Measurements from ENCODE around the gene NOL4L.

NOL4L gene

DNA sequence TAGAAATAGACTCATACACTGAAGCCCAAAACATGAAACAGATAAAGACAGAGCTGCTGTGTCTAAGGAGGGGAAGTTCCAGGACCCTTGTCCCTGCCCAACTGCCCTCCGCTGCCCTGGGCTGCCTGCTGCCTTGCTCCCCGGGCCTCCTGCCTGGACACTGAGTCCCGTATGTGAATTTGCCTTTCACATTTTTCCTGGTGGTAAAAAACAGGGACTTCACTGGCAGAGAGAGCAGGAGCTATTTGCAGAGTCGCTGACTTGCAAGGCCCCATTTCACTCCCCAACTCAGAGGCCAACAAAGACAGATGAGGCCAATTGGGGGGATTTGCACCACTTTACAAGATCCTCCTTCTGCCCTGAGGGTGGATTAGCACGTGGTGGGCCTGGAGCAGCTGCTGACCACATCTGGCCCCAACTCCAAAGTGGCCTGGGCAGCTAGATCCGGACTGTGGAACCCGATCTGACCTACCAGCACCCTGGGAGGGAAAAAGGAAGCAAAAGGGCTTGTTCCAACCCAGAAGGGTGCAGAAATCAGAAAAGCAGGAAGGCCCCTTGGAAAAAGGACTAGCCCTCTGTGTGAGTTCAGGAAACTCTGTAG is 61.4 kb downstream of the NOL4L start:
- no peak for DNase-seq (ENCODE audit: low spot score)

DNA sequence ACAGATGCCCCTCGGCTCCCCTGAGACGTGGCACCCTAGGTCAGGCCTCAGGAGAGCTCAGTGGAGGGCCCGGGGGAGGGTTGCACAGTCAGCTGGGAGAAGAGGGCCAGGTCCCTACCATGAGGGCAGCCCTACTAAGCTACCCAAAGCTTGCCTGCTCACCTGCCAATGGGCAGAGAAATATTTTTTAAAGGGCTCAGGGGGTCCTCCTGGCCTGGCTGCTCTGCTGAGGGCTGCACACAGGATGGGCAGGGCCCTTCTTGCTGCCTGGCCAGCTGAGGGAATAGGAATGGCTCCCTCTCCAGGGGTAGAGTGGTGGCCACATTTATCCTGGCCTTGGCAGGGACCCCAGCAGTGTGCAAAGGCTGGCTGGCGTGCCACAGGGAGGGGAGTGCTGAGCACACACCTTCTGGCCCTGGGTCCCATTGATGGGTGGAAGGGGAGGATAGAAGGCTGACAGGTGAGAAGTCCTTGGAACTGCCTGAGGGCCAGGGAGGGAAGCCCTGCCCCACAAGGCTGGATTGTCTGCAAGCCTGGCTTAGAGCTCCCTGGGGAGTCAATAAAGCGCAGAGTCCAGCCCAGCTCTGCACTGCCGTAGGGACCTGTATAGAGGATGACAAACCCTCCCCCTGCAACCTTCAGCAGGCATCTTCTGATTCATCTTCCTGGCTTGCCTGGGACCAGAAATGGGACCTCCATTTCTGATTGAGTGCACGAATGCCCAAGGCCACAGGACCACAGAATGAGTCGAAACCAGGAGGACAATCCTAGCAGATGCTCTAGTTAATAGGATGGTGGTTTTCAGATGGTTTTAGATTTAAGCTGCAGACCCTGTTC is 62.1 kb downstream of the NOL4L start:
- DNase-seq (ENCODE audit: low spot score) = no peak

DNA sequence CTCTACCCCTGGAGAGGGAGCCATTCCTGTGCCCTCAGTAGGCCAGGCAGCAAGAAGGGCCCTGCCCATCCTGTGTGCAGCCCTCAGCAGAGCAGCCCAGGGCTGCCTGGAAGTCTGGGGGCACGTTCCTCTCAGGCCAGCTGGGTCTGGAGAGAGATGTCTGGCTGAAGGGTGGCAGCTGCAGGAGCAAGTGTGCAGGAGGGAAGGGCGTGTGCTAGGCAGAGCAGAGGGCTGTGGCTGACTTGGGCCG is 62.7 kb downstream of the NOL4L start:
- DNase-seq (ENCODE audit: low spot score) = no peak

DNA sequence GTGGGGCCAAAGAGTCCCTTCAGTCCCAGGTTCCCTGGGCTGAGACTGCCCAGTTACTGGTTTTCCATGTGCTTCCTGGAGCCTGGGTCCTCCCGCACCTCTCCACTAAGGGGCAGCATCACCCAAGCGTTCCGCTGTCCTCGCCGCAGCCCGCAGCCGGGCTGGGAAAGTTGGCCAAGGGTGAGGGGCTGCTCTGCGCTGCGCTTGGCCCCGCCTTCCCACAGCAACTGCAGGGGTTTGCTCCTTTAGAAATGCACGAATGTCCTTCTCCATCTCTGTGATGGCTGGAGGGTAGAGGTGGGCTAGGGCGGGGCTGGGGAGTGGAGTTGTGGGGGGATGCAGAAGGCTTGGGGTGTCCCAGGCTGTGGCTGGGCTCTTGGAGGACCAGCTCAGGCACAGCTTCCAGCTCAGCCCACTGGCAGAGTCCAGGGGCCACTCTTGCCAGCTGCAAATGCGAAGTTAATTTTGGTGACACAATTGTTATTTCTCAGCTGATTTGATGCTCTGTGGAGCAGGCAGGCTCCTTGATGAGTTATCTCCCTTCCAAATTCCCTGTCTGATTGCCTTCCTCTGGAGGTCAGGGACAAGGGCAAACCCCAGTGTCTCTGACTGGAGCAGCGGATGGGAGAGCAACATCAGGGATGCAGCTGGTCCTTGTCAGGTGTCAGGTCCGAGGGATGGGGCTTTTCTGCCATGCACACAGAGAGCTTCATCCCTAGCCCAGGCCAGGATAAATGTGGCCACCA is 63.2 kb downstream of the NOL4L start:
- peak; percentile 91 for DNase-seq (ENCODE audit: low spot score)

DNA sequence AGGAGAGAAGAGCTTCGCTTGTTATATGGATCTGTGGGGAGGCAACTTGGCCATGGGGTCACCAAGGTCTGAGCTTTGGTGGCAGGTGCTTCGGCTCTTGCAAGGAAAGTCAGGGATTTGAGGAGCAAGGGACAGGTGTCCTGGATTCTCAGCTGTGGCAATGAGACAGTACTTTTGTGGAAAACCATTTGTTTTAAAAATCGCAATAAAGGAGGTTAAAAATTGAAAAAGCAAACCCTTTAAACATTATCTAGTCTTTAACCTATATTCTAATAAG is 64.3 kb downstream of the NOL4L start:
- no peak for DNase-seq (ENCODE audit: low spot score)

DNA sequence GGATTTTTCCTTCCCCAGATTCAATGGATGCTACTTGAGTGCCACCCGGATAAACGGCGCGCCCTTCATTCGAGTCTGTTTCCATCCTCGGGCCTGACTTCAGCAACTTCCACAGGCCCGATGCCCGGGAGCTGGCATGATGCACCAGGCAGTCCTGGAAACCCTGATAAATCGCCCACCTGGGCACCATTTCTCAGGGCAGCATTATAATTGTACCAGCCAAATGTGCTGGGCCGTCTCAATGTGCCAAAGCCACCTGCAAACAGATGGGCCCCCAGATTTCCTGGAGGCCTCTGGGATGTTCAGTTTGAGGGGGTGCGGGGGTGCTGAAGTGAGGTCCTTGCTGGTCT is 65.8 kb downstream of the NOL4L start:
- no peak for DNase-seq (ENCODE audit: low spot score)

DNA sequence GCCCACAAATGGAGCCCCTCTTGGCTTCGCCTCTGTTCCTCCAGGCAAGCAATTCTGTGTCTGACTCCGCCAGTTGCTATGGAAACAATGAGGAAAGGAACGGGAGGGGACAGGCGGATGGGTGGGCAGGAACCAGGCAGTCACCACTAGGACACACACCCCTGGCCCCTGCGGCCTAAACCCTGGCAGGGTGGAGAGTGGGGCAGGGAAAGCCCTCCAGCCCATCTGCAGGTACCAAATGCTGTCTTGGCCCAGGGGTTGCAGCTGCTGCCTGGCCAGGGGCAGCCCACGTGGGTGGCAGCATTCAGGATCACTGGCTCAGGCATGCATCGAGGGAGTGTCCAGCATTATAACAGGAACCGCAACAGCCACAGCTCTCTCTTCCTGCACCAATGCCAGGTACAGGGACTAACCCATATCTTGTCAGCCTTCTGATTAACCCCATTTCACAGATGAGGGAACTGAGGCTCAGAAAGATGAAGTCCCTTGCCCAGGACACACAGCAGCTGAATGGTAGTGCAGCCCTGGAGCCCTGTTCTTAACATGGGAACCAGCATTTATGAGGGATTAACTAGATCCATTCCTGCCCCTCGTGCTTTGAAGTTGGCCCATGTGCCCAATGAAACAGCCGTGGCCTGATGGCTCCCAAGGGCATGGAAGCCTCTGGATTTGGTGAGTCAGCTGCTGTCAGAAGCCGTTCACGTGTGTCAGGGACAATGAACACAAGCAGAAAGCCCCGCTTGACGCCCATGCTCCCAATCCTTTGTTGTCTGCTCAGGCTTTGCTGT is 66.3 kb downstream of the NOL4L start:
- DNase-seq (ENCODE audit: low spot score) = no peak

DNA sequence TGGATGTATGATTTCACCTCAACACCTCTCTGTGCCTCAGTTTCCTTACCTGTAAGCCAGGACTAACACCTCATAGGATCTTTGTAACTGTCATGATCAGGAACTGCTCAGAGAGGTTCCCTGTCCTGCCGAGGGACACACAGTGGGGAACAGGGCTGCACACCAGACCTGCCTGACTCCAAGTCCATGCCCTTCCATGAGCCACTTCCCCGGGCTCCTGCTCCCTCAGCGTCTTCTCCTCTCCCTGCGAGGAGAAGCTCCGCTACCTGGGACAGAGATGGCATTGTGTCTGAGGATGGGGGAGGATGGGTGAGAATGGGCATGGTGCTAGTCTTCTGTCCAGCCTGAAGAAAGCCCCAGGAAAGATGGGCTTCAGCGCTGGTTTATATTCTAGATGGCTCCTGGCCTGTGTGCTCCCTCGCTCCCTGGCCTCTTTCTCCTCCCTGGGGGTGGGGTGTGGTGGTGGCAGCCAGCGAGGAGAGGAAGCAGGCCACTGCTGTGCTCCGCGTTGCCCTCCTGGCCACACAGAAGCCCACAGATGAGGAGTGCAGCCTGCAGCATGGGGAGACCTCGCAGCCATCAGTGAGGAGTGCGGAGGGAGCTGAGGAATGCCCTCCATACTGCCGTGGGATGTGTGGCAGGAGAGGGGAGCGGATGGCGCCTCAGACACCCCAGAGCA is 67.1 kb downstream of the NOL4L start:
- no peak for DNase-seq (ENCODE audit: low spot score)

DNA sequence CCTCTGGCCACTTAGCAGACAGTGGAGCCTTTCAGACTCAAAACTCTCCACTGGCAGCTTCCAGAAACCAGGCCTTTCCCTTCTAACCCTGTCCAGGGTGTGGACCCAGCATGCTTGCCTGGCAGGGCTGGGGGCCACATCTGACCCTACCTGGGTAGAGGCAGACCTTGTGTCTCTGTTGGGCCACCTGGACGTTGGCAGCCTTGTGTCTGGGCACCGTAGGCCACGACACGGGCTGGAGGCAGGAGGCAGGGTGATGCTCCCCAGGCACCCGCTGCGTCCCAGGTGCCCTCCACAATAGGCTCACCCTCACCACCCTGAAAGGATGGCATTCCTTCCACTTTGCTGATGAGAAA is 67.6 kb downstream of the NOL4L start:
- no peak for DNase-seq (ENCODE audit: low spot score)

DNA sequence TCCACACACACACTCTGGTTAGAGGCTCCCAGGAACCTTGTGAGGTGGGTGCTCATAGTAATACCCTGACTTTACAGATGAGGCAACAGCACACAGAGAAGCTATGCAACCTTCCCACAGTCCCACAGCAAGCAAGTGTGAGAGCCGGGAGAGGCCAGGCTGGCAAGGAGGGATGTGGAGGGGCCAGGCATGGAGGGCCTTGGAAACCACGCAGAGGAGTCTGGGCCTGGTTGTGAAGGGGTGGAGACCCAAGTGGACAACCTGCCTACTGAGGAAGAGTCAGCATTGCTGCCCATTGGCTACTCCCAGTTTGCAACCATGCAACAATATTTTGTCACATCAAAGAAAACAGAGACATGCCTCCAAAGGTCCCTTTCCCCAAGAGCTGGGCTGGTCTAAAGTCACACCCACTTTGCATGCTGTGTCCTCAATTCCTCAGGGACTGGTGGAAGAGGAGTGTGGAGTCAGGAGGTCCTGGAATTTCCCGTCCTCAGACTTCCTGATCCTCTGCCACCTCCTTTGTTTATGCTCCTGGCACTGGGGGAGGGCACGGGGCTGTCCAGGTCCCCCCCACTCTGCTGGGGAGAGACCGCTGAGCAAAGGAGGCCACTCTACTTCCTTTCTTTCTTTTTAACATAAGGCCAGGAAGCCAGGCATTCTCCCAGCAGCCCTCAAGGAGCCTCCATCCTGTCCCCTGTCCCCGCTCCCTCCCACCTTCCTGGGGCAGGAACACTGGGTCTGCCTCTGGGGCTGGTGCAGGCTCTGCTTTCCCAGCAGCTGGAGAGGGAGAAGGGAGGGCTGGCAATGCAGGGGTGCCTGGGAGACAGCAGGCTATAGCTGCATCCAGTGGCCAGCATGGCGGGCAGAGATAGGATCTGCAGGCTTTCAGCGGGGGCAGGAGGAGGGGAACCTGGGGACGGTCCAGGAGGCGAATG is 68.3 kb downstream of the NOL4L start:
- DNase-seq (ENCODE audit: low spot score) = no peak

DNA sequence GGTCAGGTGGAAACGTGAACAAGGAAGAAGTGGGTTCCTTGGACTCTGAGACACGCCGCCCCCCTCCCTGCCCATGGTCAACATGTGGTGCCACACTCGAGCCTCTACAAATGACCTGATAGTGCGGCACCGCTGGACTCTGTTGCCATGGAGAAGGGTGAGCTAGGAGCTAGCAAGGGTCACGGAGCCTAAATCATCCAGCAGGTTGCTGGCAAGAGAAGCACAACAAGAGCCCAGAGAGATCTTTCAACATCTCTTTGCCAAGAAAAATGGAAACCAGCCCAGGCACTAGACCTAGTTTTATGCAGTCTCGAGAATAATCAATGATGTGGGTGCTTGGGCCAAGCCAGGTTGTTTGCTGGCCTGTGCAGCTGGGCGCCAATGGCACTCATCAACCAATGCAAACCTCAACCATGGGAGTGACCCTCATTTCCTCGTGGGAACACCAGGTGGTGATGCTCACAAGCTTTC is 69.5 kb downstream of the NOL4L start:
- DNase-seq (ENCODE audit: low spot score) = no peak

DNA sequence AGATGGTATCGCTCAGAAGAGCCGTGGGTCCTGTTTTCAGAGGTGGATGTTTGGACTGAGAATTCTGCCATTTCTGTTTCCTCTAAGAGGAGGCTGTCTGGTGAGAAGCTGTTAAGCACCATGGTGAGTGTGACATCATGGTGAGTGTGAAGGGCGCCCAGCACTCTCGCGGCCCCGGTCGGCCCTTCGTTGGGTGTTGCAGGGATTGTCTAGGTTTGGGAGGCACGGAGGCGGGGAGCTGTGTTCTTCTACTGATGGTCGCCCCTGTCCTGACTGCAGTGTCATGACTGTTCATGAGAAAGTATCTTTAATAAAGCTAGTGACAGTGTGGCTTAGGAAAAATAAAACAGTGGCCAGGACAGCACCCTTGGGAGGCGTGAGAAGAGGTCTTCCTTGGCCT is 70.4 kb downstream of the NOL4L start:
- DNase-seq (ENCODE audit: low spot score) = no peak

DNA sequence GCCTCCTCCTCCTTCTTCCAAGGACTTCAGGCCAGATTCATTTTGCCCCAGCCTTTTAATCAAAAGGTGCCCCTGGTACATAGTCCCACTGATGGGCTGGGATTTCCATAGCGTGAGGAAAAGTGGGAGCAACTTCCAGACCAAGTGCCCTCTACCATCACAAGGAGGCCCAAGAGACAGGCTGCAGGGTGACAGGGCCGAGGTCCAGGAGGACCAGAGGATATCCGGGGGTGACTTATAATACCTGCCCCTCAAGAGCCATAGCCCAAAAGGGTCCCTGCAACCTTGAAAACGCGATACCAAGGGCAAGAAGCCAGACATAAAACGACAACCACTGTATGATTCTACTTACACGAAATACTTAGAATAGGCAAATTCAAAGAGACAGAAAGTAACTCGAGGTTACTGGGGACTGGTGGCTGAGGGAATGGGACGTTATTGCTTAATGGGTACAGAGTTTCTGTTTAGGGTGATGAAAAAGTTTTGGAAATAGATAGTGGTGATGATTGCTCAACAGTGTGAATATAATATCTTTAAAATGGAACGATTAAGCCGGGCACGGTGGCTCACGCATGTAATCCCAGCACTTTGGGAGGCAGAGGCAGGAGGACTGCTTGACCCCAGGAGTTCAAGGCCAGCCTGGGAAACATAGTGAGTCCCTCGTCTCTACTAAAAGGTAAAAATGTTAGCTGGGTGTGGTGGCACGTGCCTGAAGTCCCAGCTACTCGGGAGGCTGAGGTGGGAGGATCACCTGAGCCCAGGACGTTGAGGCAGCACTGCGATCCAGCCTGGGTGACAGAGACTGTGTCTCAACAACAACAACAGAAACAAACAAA is 71.9 kb downstream of the NOL4L start:
- no peak for DNase-seq (ENCODE audit: low spot score)

DNA sequence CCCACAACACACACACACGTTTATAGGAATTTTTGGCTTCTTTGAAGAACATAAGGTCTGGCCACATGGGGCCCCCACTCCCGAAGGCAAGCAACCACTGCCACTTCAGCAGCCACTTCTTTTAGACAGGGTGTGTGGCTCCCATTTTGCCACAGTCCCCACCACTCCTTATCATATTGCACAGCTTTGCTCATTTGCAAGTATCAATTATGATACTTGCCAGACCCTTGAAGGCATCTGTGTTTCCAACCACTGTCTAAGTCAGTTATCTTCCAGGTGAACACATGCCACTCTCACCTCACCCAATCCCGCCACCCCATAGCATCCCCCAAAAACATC is 73.1 kb downstream of the NOL4L start:
- DNase-seq (ENCODE audit: low spot score) = no peak

DNA sequence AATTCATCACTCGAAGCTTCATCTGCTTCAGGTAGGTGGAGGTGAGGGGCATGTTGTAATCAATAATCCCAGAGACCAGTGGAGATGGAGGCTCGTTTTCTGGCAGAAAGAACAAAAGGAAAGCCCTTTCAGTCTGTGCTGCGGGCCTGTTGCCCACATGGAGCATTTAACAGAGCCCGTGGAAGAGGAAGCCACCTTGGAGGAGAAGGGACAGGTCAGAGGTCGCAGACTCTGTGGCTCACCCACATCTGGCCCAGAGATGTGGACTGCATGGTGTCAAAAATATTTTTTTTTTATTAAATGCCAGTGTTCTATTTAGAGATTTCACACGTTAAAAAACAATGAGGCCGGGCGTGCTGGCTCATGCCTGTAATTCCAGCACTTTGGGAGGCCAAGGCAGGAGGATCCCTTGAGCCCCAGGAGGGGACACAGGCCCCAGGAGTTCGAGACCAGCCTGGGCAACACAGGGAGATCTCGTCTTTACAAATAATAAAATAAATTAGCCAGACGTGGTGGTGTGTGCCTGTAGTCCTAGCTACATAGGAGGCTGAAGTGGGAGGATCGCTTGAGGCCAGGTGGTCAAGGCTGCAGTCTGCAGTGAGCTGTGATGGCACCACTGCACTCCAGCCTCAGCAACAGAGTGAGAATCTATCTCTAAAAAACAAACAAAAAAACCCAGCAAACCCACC is 73.6 kb downstream of the NOL4L start:
- DNase-seq (ENCODE audit: low spot score) = no peak

DNA sequence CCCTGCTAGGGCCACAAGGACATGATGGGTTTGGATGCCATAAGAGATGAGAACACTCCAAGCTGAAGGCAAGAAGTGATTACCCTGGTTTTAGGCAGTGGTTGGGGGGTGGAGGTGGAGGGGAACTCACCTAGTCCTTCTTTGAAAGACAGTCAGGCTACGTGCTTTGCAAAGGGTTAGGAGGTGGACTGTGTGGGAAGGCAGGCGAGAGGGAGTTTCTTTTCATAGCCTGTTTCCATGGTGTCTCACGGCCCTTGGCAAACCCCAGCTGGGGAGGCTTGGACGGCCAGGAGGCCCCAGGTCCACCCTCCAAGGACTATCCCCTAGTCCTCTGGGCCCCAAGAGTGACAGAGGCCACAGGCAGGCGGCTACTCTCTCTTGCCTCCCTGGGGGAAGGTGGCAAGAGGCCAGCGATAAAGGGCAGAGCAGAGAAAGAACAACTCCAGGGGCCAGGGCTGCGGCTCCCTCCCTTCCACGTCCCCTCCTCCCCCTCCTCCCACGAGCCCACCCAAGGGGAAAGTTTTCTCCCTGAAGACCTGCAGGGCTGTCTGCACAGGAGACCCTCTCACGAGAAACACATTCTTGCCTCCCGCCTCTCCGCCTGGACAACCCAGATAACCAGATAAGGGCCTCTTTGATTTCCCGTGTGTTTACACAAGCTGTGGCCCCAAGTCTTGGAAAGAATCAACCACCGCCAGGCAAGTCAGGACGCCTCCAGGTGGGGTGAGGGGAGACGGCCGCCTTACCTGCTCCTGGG is 74.4 kb downstream of the NOL4L start:
- no peak for DNase-seq (ENCODE audit: low spot score)

DNA sequence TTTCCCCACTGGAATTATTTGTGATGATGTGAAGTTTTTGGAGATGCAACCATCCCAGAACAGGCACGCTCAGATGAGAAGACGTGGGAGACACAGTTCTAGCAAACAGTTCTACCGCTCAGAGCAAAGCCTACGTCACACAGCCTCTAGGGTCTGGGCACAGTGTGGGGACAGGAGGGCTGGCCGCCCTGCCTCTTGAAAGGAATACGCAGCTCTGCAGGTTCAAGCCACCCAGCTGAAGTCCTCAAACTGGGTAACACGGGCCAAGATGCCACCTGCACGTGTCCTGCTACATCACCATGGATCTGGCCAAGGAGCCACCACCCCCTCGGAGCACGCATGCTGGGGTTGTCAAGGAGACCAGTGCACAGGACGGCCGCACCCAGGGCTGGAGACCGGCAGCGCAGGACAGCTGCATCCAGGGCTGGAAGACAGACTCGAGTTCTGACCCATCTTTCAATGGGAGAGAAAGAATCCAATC is 75.0 kb downstream of the NOL4L start:
- no peak for DNase-seq (ENCODE audit: low spot score)

DNA sequence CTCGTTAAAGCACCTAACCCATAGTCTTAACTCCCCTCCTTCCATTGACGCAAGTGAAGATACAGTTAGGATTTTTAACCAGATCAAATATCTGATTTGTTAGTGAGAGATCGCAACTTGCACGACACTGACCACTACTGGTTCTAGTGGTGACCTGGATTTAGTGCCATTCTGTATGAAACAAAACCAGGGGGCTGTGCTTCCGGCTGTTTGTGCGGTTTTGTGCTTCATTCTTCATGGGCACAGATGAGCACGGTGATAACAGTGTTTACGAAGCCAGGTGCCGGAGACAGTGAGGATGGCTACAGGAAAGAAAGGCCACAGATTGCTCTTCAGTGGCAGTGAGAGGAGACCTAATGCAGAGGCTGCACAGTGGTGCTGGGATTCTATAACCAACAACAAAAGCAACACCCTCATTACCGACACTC is 75.5 kb downstream of the NOL4L start:
- no peak for DNase-seq (ENCODE audit: low spot score)

DNA sequence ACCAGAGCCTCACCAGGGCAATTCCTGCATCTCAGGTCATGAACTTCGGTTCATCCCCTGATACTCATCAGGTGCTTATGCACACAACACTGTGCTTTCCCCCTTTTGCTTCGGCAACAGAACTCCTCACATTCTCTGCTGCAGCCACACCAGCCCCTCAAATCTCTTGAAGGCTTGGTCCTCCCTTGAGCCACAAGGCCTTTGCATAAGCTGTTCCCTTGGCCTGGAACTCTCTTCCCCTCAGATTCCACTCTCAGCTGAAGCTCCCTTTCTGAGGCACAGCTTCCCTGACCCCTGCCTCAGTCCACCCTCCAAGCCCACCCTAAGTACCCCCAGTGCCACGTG is 76.4 kb downstream of the NOL4L start:
- DNase-seq (ENCODE audit: low spot score) = no peak
